AG04449 (cell line): Measurements from ENCODE around the gene GLUD2.

Experiments used
- CTCF ChIA-PET: fragments of 350-600 bp; formaldehyde crosslinking; extraction: SDS; loops from one replicate; lab custom pipeline; 2021; ENCODE audit warnings: antibody characterized with exemption; lab: Yijun Ruan, JAX
- POLR2A ChIA-PET: fragments of 400-600, 350-600 bp; formaldehyde crosslinking; extraction: SDS; loops from one replicate; lab custom pipeline; 2020; ENCODE audit warnings: antibody characterized with exemption, inconsistent platforms; lab: Yijun Ruan, JAX
- DNase-seq: peaks from one replicate; pipeline ENCODE4 v3.0.0-alpha.2; 2010; ENCODE audit warnings: low read depth, low spot score
- H3K4me3 ChIP-seq: 2 replicates; pipeline ENCODE4 v1.5.1; 2011; ENCODE audit warnings: low read depth, mild to moderate bottlenecking, control low read depth, low read length
- CTCF ChIP-seq: IDR thresholded peaks from one replicate; pipeline ENCODE4 v1.5.1; 2011; ENCODE audit warnings: mild to moderate bottlenecking, moderate library complexity, low read length, control low read depth, inconsistent platforms; ENCODE audit not compliant: insufficient read depth; ENCODE audit errors: missing control alignments

GLUD2 gene

DNA sequence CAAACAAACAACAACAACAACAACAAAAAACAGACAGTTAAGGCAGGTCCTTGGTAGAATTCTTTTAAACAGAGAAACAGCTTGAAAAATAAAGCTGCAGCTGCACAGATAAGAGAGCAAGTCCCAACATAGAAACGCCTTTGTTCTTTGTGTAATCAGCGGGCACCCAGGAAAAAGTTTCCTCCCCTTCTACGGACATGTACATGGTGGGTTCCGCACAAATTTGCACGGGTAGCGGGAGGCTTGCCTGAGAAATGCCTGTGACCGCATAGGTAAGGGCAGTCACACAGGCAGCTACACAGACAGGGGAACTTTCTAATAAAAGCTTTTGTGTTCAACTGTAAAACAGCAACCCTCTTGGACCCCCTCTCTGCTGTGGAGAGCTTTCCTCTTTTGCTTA is 36.2 kb upstream of the GLUD2 start:
- no peak for TF ChIP-seq CTCF
- CTCF ChIA-PET, result no interaction called here
- no peak overlapping the region for H3K4me3 ChIP-seq
- POLR2A ChIA-PET, result no interaction called here
- no peak for DNase-seq

- CTCF ChIA-PET, result no interaction called here
- no peak for TF ChIP-seq CTCF
- POLR2A ChIA-PET, result no interaction called here
- no peak overlapping the region for H3K4me3 ChIP-seq
- no peak for DNase-seq
Observed at GRCh38 chrX:121013897-121014455, 33.4 kb upstream of the GLUD2 start.

DNA sequence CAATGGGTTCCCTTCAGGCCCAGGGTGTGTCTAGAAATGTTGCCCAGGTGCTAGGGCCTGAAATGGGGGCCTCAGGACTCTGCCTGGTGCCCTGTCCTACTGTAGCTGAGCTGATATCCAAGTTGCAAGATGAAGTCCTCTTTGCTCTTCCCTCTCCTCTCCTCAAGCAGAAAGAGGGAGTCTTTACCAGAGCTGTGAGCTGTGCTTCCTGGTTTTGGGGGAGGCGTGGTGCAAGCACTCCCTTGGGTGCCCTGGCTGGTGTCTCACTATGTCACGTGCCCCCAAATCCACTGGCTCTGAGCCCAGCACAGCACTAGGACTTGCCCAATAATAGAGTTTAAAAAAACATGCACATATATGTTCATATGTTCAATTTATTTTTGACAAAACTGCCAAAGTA is 32.6 kb upstream of the GLUD2 start:
- no peak for TF ChIP-seq CTCF
- POLR2A ChIA-PET, result no interaction called here
- no peak overlapping the region for H3K4me3 ChIP-seq
- DNase-seq, result no peak
- CTCF ChIA-PET, result no interaction called here

DNA sequence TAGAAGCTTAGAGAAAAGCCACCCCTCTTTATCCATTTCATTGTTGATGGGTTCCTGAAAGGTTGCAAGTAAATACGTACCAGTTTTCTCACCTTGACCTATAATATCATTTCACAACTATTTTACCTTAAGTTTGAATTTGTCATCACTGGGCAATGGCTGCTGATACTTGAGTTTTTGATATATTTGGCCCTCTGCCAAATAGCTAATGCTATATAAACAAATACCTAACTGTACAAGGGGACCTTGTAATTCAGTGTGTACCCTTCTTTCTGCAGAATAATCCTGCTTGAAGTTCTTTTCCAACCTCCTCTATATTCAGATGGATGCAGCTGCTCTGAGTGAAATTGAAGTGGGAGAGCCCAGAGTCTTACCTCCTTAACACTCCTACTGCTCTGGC is 19.0 kb upstream of the GLUD2 start:
- no peak for TF ChIP-seq CTCF
- ChIA-PET POLR2A (no interaction called here), CTCF (no interaction called here)
- H3K4me3 ChIP-seq, result no peak overlapping the region
- DNase-seq, result no peak

GRCh38 chrX:121030083-121030482 is 17.3 kb upstream of the GLUD2 start:
- TF ChIP-seq CTCF, result no peak
- H3K4me3 ChIP-seq, result no peak overlapping the region
- POLR2A ChIA-PET, result no interaction called here
- DNase-seq, result no peak
- CTCF ChIA-PET, result no interaction called here

DNA sequence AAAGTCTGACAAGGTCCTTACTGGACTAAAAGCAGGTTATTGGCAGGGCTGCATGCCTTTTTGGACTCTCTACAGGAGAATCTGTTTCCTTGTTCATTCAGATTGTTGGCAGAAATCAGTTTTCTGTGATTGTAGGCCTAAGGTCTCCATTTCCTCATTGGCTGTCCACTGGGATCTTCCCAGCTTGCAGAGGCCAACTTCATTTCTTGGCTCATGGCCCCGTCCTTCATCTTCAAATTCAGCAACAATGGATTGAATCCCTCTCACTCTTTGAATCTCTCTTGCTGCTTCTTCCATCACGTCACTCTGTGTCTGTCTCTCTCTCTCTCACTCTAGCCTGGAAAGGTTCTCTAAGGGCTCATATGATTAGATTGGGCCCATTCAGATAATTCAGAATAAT is 14.9 kb upstream of the GLUD2 start:
- CTCF ChIA-PET, result no interaction called here
- DNase-seq, result no peak
- H3K4me3 ChIP-seq, result no peak overlapping the region
- POLR2A ChIA-PET, result no interaction called here
- no peak for TF ChIP-seq CTCF
